Stimulated activated naive CD4-positive, alpha-beta T cell treated with Interleukin-2 at 50 U/mL for 16 hours (primary cell): ENCODE measurements around the gene EHF.
"Not testable (repeated sequence)": the region's sequence is repeated elsewhere in the genome, so short reads cannot be mapped to it uniquely, and the experiment has no call there.

Experiments
- DNase-seq: peaks from one replicate; lab custom pipeline; 2025; lab: John Stamatoyannopoulos, UW

EHF gene

GRCh38 chr11:34669458-34669857 lies 48.6 kb downstream of the EHF start:
- no peak for DNase-seq

GRCh38 chr11:34671117-34671516 lies 50.2 kb downstream of the EHF start:
- no peak for DNase-seq

- no peak for DNase-seq
These were observed 51.1 kb downstream of the EHF start for GRCh38 chr11:34671946-34672345.

DNA sequence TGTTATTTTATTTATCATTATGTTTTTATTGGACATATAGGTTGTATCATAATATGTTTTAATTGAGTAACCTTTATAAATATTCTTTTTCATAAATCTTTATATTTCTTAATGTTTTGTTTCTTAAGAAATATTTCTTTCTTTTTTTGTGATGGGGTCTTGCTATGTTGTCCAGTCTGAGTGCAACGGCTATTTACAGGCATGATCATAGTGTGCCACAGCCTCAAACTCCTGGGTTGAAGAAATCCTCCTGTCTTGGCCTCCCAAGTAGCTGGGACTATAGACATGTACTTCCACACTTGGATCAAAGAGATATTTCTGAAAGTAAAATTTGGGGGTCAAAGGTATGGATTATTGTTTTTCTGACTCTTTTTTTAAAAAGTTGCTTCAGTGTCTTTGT lies 53.1 kb downstream of the EHF start:
- DNase-seq: no peak

- no peak for DNase-seq
These were observed 55.3 kb downstream of the EHF start for GRCh38 chr11:34676227-34676626.

DNA sequence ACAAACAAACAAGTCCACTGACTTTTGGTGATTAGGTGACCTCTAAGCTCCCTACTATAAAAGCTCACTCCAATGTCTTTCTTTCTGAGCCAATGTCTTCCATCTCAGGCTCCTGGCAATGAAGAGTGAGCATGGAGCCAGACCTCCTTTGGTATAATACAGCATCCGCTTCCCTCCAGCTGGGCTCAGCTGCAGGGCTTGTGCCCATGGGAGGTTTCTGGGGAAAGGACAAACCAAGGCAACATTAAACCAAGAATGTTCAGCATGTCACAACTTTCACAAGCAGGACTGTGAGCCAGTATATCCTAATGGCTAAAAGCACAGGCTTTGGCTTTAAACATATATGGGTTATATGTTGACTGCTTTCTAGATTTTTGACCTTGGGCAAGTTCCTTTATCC lies 58.8 kb downstream of the EHF start:
- DNase-seq: no peak

DNA sequence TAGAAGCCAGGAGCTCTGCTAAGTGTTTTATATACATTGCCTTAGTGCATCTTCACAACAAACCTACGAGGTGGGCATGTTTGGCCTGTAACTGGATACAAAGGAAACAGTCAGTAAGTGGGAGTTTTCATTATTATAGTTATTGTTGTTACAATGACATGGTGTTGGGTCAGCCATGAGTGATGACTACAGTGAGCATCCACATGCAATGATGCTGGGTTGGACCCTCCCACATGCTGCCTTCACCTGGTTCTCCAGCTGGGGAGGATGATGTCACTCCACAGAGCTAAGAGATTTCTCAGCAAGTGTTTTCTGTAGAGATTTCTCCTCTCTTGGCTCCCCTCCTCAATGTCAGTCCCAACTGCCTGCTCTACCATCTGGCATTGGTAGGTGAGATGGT lies 59.3 kb downstream of the EHF start:
- DNase-seq: no peak

DNA sequence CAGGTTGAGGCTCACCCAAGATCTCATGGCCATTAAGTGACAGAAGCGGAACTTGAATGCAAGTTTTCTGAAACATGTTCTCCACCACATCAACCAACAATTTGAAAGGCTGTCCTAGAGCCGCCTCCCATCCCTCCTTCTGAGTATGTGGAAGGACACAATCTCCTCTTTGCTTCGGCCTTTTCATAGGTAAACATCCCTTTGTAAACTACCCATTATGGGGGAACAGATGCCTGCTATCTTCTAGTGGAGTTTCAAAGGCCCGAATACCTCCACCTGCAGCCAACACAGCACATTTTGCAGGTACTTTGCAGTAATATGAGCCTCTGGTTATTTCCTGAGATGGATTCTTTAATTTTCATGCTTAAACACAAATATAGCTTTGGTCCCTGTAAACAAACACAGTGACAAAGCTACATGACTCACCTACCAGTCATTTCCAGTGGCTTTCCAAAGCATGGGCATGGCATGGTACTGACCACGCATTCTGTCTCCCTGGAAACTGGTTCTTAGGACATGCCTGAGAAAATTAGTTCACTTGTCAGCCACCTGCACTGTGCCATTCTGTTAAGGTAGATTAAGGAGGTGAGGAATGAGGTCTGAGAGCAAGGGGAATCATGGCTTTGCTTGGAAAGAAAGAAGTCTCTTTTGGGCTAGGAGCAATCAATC lies 60.2 kb downstream of the EHF start:
- DNase-seq: no peak

- no peak for DNase-seq
These were observed 61.9 kb downstream of the EHF start for GRCh38 chr11:34682825-34683224.

GRCh38 chr11:34683396-34683795 lies 62.5 kb downstream of the EHF start:
- no peak for DNase-seq

DNA sequence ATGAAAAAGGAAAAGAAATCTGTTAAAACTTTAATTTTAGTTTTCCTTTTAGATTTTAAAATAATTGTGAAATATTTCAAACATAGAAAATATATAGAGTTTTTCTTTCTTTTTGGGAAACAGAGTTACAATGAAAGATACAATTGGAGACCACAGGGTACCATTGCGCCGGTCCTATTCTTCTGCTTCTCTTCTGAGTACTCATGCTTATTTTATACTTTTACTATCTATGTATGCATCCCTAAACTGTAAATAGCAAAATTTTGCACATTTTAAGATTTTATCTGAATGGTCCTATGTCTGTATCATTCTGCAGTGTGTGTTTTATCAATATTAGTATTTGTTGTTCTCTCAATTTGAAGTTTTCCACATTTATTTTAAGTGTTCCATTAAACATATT lies 65.0 kb downstream of the EHF start:
- DNase-seq: no peak

DNA sequence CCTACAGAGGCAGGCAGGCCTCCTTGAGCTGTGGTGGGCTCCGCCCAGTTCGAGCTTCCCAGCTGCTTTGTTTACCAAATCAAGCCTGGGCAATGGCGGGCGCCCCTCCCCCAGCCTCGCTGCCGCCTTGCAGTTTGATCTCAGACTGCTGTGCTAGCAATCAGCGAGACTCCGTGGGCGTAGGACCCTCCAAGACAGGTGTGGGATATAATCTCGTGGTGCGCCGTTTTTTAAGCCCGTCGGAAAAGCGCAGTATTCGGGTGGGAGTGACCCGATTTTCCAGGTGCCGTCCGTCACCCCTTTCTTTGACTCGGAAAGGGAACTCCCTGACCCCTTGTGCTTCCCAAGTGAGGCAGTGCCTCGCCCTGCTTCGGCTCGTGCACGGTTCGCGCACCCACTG lies 71.4 kb downstream of the EHF start:
- DNase-seq: not testable (repeated sequence)

GRCh38 chr11:34696862-34697261 lies 76.0 kb downstream of the EHF start:
- no peak for DNase-seq

GRCh38 chr11:34706709-34707461 lies 86.0 kb downstream of the EHF start:
- no peak for DNase-seq

DNA sequence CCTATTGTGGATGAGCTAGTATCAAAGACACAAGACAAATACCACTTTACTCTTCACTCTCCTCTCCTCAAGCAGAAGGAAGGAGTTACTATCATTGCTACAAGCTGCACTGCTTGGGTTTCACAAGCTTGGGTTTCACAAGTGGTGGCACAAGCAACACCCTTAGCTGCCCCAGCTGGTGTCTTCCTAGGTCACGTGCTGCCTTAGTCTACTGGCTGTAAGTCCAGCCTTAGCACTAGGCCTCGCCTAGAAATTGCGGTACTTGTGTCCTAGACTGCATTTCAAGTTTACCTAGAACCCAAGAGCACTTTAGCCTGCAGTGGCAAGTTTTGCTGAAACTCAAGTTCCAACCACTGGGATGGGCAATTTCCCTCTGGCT lies 86.6 kb downstream of the EHF start:
- DNase-seq: no peak
